K562 (cell line): Measurements from ENCODE around the gene WAS. TPM values are rescaled to one million over a fixed set of nuclear protein-coding genes. Genes with fewer than 3 reads are reported as not detected.

ENCODE experiments used
- ATAC-seq: fragments of 200-7000 bp; cut with Tn5 transposase; 3 replicates; pipeline ENCODE4 v1.9.1; 2020; ENCODE audit warnings: moderate library complexity
- BruUV-seq: library from RNA; stranded (reverse); fragments of 400-500 nt; replicated peaks from 2 replicates; lab custom pipeline; 2021; lab: Mats Ljungman, UMichigan
- CTCF ChIA-PET: fragments of 300-600 bp; formaldehyde crosslinking; extraction: SDS; loops from one replicate; lab custom pipeline; 2021; ENCODE audit warnings: low intra/inter-chr PET ratio; lab: Yijun Ruan, JAX
- POLR2A ChIA-PET: fragments of 300-600, 350-650 bp; sonication (Branson Sonifier 250); formaldehyde crosslinking; extraction: SDS; loops from one replicate; lab custom pipeline; 2021; ENCODE audit warnings: antibody characterized with exemption, inconsistent platforms; lab: Yijun Ruan, JAX
- DNase-seq, 4 experiments: peaks; one replicate each; pipeline versions ENCODE4 v3.0.0 to v3.0.0-alpha.2; 2011 to 2018; ENCODE audit warnings: low spot score in 3 of 4, mixed read lengths in 3 of 4; ENCODE audit errors: extremely low read depth in 1 of 4
- FAIRE-seq: peaks from 2 replicates; lab custom pipeline; 2011; peaks lifted over from hg19 to GRCh38; lab: Jason Lieb, UNC
- H2AFZ ChIP-seq: 2 replicates; pipeline ENCODE4 v1.6.0; 2011; ENCODE audit warnings: low read depth, low read length, control low read depth, inconsistent platforms
- H3K27ac ChIP-seq: fragments of 200-600 bp; 3 replicates; pipeline ENCODE4 v1.8.0; 2011; ENCODE audit warnings: low read depth, mild to moderate bottlenecking, control low read depth, inconsistent platforms, low read length, moderate library complexity, mixed read lengths; ENCODE audit errors: extremely low read depth
- H3K27me3 ChIP-seq, 2 experiments: fragments of 300-600 bp in 1 of 2; 2 replicates in 1 of 2; 3 replicates in 1 of 2; pipeline versions ENCODE4 v1.6.0 to v1.8.0; 2011; ENCODE audit warnings: inconsistent platforms in 2 of 2, low read length in 2 of 2, mild to moderate bottlenecking in 1 of 2, mixed read lengths in 1 of 2, moderate library complexity in 1 of 2; ENCODE audit not compliant: control insufficient read depth in 2 of 2, insufficient read depth in 2 of 2
- H3K36me3 ChIP-seq: fragments of 300-600 bp; 3 replicates; pipeline ENCODE4 v1.8.0; 2011; ENCODE audit warnings: mild to moderate bottlenecking, low read length, inconsistent platforms; ENCODE audit not compliant: control insufficient read depth, insufficient read depth
- H3K4me1 ChIP-seq, 2 experiments: fragments of 200-600 bp in 1 of 2; replicated peaks in 1 of 2; 2 replicates in 1 of 2; 3 replicates in 1 of 2; pipeline versions ENCODE4 v1.5.1 to v1.8.0; 2011; ENCODE audit warnings: inconsistent platforms in 2 of 2, low read length in 2 of 2, mild to moderate bottlenecking in 1 of 2, mixed read lengths in 1 of 2, moderate library complexity in 1 of 2; ENCODE audit not compliant: control insufficient read depth in 2 of 2, insufficient read depth in 2 of 2
- H3K4me2 ChIP-seq: 2 replicates; pipeline ENCODE4 v1.6.1; 2011; ENCODE audit warnings: low read length, control low read depth, inconsistent platforms, mixed read lengths; ENCODE audit not compliant: insufficient read depth
- H3K4me3 ChIP-seq: fragments of 200-600 bp; sonication (generic), shearing (Covaris generic); 2 replicates; pipeline ENCODE4 v1.5.1; 2016; ENCODE audit warnings: control low read depth, inconsistent platforms
- H3K79me2 ChIP-seq: fragments of 200-600 bp; 3 replicates; pipeline ENCODE4 v1.8.0; 2011; ENCODE audit warnings: low read length, inconsistent platforms; ENCODE audit not compliant: control insufficient read depth, insufficient read depth
- H3K9ac ChIP-seq, 2 experiments: 2 replicates each; pipeline versions ENCODE4 v1.6.0 to v1.6.1; 2011; ENCODE audit warnings: low read depth in 2 of 2, low read length in 2 of 2, control low read depth in 1 of 2, inconsistent platforms in 1 of 2, mild to moderate bottlenecking in 1 of 2, mixed read lengths in 1 of 2; ENCODE audit not compliant: insufficient read depth in 1 of 2
- H3K9me1 ChIP-seq: one replicate; pipeline ENCODE4 v1.6.0; 2011; ENCODE audit warnings: inconsistent platforms, mild to moderate bottlenecking, low read length, moderate library complexity; ENCODE audit not compliant: control insufficient read depth, insufficient read depth
- H3K9me3 ChIP-seq: replicated peaks from 2 replicates; pipeline ENCODE4 v1.5.1; 2011; ENCODE audit warnings: low read depth, low read length, inconsistent platforms; ENCODE audit not compliant: control insufficient read depth, insufficient read depth
- H4K20me1 ChIP-seq: replicated peaks from 2 replicates; pipeline ENCODE4 v1.6.1; 2011; ENCODE audit warnings: low read length, inconsistent platforms, mixed read lengths; ENCODE audit not compliant: control insufficient read depth, insufficient read depth
- EHMT2 ChIP-seq: fragments of 450-650 bp; IDR thresholded peaks from 2 replicates; pipeline ENCODE4 v1.6.1; 2018; ENCODE audit warnings: antibody characterized with exemption
- ETV1 ChIP-seq: fragments of 450-650 bp; conservative IDR thresholded peaks from 2 replicates; pipeline ENCODE4 v1.6.1; 2016; ENCODE audit warnings: missing genetic modification characterization, control low read depth, low read depth, missing compliant biosample characterization
- LEF1 ChIP-seq: fragments of 450-650 bp; IDR thresholded peaks from 2 replicates; pipeline ENCODE4 v1.6.1; 2016; ENCODE audit warnings: mild to moderate bottlenecking
- NCOR1 ChIP-seq: fragments of 450-650 bp; IDR thresholded peaks from 2 replicates; pipeline ENCODE4 v1.6.1; 2016; ENCODE audit warnings: mild to moderate bottlenecking, moderate library complexity
- PHF20 ChIP-seq: fragments of 450-650 bp; IDR thresholded peaks from 2 replicates; pipeline ENCODE4 v1.6.1; 2018; ENCODE audit not compliant: partially characterized antibody
- PYGO2 ChIP-seq: fragments of 450-650 bp; IDR thresholded peaks from 2 replicates; pipeline ENCODE4 v1.6.1; 2016; ENCODE audit warnings: mild to moderate bottlenecking, missing genetic modification characterization, moderate library complexity, missing compliant biosample characterization
- U2AF2 ChIP-seq: fragments of 200-400 bp; formaldehyde crosslinking; optimal IDR thresholded peaks from 2 replicates; pipeline ENCODE3; 2017; ENCODE audit warnings: low read depth, mild to moderate bottlenecking, low read length
- ZNF551 ChIP-seq: fragments of 250-450 bp; sonication (Bioruptor Pico); IDR thresholded peaks from 2 replicates; pipeline ENCODE4 v1.5.0; 2021; ENCODE audit warnings: mild to moderate bottlenecking, moderate library complexity
- WGBS: fragments of 100-300 bp; shearing (Covaris generic); methylation state at CpG from one replicate; pipeline ENCODE4 v1.1.6; 2016; ENCODE audit warnings: low coverage, mixed read lengths; ENCODE audit not compliant: insufficient coverage; ENCODE audit errors: missing lambda C conversion rate; 5-methylcytosine and 5-hydroxymethylcytosine counted together
- in situ Hi-C: fragments of 300-500 bp; cut with MboI; formaldehyde crosslinking; loops from 4 replicates; pipeline ENCODE4 v1.15.0; 2018; ENCODE audit warnings: inconsistent platforms, mixed read lengths
- intact Hi-C: fragments of 100-400 bp; cut with micrococcal nuclease; formaldehyde crosslinking; loops from 2 replicates; pipeline ENCODE4 v1.14.2; 2022
- polyA plus RNA-seq, 8 experiments: library from polyadenylated mRNA; depleted of rRNA in 4 of 8; stranded (reverse) in 5 of 8; unstranded in 3 of 8; fragments of >200 nt; fragmentation: Nextera tagmentation in 2 of 8; fragmentation: Illumina TruSeq in 1 of 8; extraction: Ambion mirVana in 2 of 8; extraction: Trizol in 1 of 8; gene quantifications; 2 replicates each; pipeline versions ENCODE4 v1.2.1 to v1.2.3, GENCODE V29; 2011 to 2014; ENCODE audit warnings: inconsistent platforms in 1 of 8, missing spikeins in 1 of 8
- total RNA-seq, 7 experiments: library from RNA; depleted of rRNA in 6 of 7; stranded (reverse); fragments of >200 nt in 6 of 7; fragmentation: Illumina TruSeq in 2 of 7; extraction: Trizol in 2 of 7; gene quantifications; 2 replicates each; pipeline versions ENCODE4 v1.2.1 to v1.2.3, GENCODE V29; 2011 to 2021; ENCODE audit warnings: low replicate concordance in 1 of 7
- TF ChIP-seq, protein P1 (sequence below): fragments of 450-650 bp; formaldehyde crosslinking; IDR thresholded peaks from 2 replicates; pipeline ENCODE4 v1.4.0; 2020; ENCODE audit warnings: mild to moderate bottlenecking, moderate library complexity
- TF ChIP-seq, protein P2 (sequence below): fragments of 200-400 bp; formaldehyde crosslinking; IDR thresholded peaks from 2 replicates; pipeline ENCODE4 v1.6.1; 2017; ENCODE audit warnings: mild to moderate bottlenecking, low read depth, low read length, moderate library complexity

The WAS gene
- total and polyA plus RNA-seq, 9 of the 15 experiments (the other 6 are each of a cell fraction or from before 2014, with no cell fraction given) = 0.11 to 16.1 (median 3.8) TPM

DNA sequence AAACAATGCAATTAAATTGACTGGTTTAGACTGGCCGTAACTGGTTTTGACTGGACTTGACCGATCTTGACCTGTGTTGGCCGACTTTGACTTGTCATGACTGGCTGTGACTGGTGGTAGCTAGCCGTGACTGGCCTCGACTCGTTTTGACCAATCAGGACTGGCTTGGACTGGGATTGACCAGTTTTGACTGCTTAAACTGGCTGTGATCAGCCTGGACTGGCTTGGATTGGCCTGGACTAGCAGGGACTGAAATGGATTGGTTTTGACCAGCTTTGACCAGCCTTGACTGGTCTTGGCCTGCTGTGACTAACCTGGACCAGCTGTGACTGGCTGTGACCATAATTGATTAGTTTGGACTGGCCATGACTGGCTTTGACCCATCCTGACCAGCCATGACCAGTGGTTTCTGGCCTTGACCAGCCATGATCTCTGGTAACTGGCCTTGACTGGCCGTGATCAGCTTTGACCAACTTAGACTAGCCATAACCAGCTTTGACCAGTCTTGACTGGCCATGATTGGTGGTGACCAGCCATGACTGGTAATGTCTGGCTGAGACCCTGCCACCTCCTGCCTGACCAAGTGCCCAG is 26.0 kb downstream of the WAS start (continued):
- TF ChIP-seq U2AF2 = no peak
- TF ChIP-seq, all 486 proteins: peak for 14

DNA sequence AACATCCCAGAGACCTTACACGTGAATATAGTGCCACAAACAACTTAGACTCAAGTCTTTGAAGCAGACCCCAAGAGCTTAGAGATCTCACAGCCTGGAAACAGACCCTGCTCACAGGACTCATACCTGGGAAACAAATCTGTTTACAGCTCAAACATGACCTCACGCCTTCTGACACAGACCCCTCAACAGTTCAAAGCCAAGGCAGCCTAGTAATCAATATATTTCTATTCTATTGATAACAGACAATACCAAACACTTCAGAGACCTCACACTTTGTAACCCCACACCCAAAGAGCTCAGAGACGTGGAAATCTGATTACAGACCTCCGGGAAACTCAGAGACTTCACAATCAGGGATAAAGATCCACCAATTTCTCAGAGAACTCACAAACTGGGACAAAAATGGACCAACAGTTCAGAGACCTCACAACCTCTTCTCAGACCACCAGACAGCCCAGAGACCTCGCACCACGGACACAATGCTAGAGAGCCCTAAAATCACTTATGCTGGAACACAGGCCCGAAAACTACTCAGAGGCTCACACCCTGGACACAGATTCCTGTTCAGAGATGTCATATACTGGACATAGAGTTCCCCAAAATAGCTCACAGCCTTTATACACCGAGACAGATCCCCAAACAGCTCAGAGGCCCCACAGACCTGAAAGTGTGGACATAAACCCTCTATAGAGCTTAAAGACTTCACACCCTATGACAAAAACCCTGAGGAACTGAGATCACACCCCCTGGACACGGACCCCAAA is 27.7 kb downstream of the WAS start:
- peaks cover 4 to 29% of the 10 kb centered on the region in 2 experiments; a peak in 4 of 5 replicates for H3K4me1 ChIP-seq
- H2AFZ ChIP-seq = no peak overlapping the region
- BruUV-seq = no TSS peak
- H3K9me3 ChIP-seq = no peaks in the 10 kb centered on the region
- ATAC-seq (no peak), FAIRE-seq (no peak), DNase-seq (no peak)
- H4K20me1 ChIP-seq = no peaks in the 10 kb centered on the region
- no peak overlapping the region for H3K4me2 ChIP-seq
- CTCF ChIA-PET = no interaction called here
- intact Hi-C loops = no loop called here
- 54% methylated on average over 9 of the region's 9 CpGs for WGBS
- no peaks in the 10 kb centered on the region for H3K9me1 ChIP-seq
- TF ChIP-seq PHF20 (no peak), PYGO2 (tag) (no peak), ETV1 (tag) (no peak), LEF1 (no peak), NCOR1 (no peak), EHMT2 (no peak), ZNF551 (CRISPR knock-in tag) (no peak)
- TF ChIP-seq, protein P1, sequence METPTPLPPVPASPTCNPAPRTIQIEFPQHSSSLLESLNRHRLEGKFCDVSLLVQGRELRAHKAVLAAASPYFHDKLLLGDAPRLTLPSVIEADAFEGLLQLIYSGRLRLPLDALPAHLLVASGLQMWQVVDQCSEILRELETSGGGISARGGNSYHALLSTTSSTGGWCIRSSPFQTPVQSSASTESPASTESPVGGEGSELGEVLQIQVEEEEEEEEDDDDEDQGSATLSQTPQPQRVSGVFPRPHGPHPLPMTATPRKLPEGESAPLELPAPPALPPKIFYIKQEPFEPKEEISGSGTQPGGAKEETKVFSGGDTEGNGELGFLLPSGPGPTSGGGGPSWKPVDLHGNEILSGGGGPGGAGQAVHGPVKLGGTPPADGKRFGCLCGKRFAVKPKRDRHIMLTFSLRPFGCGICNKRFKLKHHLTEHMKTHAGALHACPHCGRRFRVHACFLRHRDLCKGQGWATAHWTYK (CRISPR knock-in tag) = no peak
- TF ChIP-seq, protein P2, sequence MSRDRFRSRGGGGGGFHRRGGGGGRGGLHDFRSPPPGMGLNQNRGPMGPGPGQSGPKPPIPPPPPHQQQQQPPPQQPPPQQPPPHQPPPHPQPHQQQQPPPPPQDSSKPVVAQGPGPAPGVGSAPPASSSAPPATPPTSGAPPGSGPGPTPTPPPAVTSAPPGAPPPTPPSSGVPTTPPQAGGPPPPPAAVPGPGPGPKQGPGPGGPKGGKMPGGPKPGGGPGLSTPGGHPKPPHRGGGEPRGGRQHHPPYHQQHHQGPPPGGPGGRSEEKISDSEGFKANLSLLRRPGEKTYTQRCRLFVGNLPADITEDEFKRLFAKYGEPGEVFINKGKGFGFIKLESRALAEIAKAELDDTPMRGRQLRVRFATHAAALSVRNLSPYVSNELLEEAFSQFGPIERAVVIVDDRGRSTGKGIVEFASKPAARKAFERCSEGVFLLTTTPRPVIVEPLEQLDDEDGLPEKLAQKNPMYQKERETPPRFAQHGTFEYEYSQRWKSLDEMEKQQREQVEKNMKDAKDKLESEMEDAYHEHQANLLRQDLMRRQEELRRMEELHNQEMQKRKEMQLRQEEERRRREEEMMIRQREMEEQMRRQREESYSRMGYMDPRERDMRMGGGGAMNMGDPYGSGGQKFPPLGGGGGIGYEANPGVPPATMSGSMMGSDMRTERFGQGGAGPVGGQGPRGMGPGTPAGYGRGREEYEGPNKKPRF = no peak
- TF ChIP-seq, all 486 proteins: peak for 0
- peaks cover 34% of the 10 kb centered on the region; the same call in 2 of the 3 replicates for H3K36me3 ChIP-seq
- H3K27me3 ChIP-seq = no peaks in the 10 kb centered on the region
- H3K79me2 ChIP-seq = no peaks in the 10 kb centered on the region; the same call in 1 of the 3 replicates
- in situ Hi-C loops = no loop called here
- POLR2A ChIA-PET = interaction anchor here (0.5 to 1.5 kb wide), 7 partner anchors 9 to 1145 kb away, joined by 3 to 9 read pairs (median 3); partner anchors contain the start of gene SUV39H1
- H3K9ac ChIP-seq = no peak overlapping the region; a peak in 1 of 4 replicates
- no peak overlapping the region for H3K4me3 ChIP-seq
- no peak overlapping the region for H3K27ac ChIP-seq
